ENCODE measurements around the gene SPRYD4. TPM values are rescaled to one million over a fixed set of nuclear protein-coding genes. Genes with fewer than 3 reads are reported as not detected.
A peak's percentile ranks its signal among the peaks of the same experiment; 100 is the strongest.

Gene SPRYD4
- total and polyA plus RNA-seq, 11 donors: 2.1 to 4.7 (median 2.9) TPM

GRCh38 chr12:56479625-56480024, 11.2 kb downstream of the SPRYD4 start:
- no peaks in the 10 kb centered on the region for H3K27me3 ChIP-seq
- no peaks in the 10 kb centered on the region for H3K9me3 ChIP-seq
- TF ChIP-seq, protein P1, sequence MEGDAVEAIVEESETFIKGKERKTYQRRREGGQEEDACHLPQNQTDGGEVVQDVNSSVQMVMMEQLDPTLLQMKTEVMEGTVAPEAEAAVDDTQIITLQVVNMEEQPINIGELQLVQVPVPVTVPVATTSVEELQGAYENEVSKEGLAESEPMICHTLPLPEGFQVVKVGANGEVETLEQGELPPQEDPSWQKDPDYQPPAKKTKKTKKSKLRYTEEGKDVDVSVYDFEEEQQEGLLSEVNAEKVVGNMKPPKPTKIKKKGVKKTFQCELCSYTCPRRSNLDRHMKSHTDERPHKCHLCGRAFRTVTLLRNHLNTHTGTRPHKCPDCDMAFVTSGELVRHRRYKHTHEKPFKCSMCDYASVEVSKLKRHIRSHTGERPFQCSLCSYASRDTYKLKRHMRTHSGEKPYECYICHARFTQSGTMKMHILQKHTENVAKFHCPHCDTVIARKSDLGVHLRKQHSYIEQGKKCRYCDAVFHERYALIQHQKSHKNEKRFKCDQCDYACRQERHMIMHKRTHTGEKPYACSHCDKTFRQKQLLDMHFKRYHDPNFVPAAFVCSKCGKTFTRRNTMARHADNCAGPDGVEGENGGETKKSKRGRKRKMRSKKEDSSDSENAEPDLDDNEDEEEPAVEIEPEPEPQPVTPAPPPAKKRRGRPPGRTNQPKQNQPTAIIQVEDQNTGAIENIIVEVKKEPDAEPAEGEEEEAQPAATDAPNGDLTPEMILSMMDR (IDR thresholded peaks at IDR 0.05): no peak
- no peak for TF ChIP-seq POLR2A (IDR thresholded peaks at IDR 0.05)
- ATAC-seq: no peak
- 90 to 95% (median 93%) methylated on average over 7 of the region's 7 CpGs for WGBS, 4 donors
- peaks cover 0 to 4% (median 0%) of the 10 kb centered on the region in 12 donors for H3K4me1 ChIP-seq
- intact Hi-C loops (cut with DNase I): no loop called here
- no peak overlapping the region for H3K4me3 ChIP-seq
- H3K27ac ChIP-seq: no peak overlapping the region
- no peak for DNase-seq
- no peaks in the 10 kb centered on the region for H3K36me3 ChIP-seq

GRCh38 chr12:56484566-56484965, 16.2 kb downstream of the SPRYD4 start:
- TF ChIP-seq, protein P1 (IDR thresholded peaks at IDR 0.05): no peak
- TF ChIP-seq POLR2A (IDR thresholded peaks at IDR 0.05): no peak
- 83 to 89% (median 87%) methylated on average over 1 of the region's 1 CpG for WGBS, 4 donors
- no peaks in the 10 kb centered on the region for H3K9me3 ChIP-seq
- no peak overlapping the region for H3K4me3 ChIP-seq
- intact Hi-C loops (cut with DNase I): no loop called here
- H3K27ac ChIP-seq: no peak overlapping the region
- ATAC-seq (no peak), DNase-seq (no peak)
- no peaks in the 10 kb centered on the region for H3K36me3 ChIP-seq
- peaks cover 0 to 22% (median 9%) of the 10 kb centered on the region in 12 donors for H3K4me1 ChIP-seq
- peaks cover 0 to 13% (median 0%) of the 10 kb centered on the region in 9 donors for H3K27me3 ChIP-seq

- ATAC-seq: no peak
- H3K4me1 ChIP-seq: peaks cover 0 to 22% (median 9%) of the 10 kb centered on the region in 12 donors
These were observed 18.3 kb downstream of the SPRYD4 start for GRCh38 chr12:56486694-56487093.

GRCh38 chr12:56487448-56488040, 19.2 kb downstream of the SPRYD4 start:
- 6 to 22% (median 7%) methylated on average over 22 to 44 of the region's 44 CpGs for WGBS, 4 donors
- Histone ChIP-seq H3K9me3 (no peaks in the 10 kb centered on the region), H3K27me3 (peaks cover 0 to 25% (median 0%) of the 10 kb centered on the region in 9 donors), H3K27ac (peak overlapping the region in 1 of 12 donors; percentile 18), H3K36me3 (no peaks in the 10 kb centered on the region), H3K4me1 (peaks cover 0 to 22% (median 9%) of the 10 kb centered on the region in 12 donors), H3K4me3 (peak overlapping the region; percentile 21 to 83 (median 66))
- DNase-seq (peak in 3 of 5 donors; percentile 25 to 67 (median 49)), ATAC-seq (peak; percentile 32 to 61 (median 50))
- TF ChIP-seq POLR2A (IDR thresholded peaks at IDR 0.05): no peak
- TF ChIP-seq, protein P1 (IDR thresholded peaks at IDR 0.05): no peak
- intact Hi-C loops (cut with DNase I): no loop called here

More at GRCh38 chr12:56486694-56487093, 18.3 kb downstream of the SPRYD4 start:
- Histone ChIP-seq H3K27ac (no peak overlapping the region), H3K9me3 (no peaks in the 10 kb centered on the region), H3K36me3 (no peaks in the 10 kb centered on the region), H3K27me3 (peaks cover 0 to 25% (median 0%) of the 10 kb centered on the region in 9 donors), H3K4me3 (no peak overlapping the region)
- intact Hi-C loops (cut with DNase I): no loop called here
- DNase-seq: no peak
- WGBS, 4 donors: 78 to 87% (median 85%) methylated on average over 12 of the region's 12 CpGs
- TF ChIP-seq POLR2A (IDR thresholded peaks at IDR 0.05): no peak
- TF ChIP-seq, protein P1 (IDR thresholded peaks at IDR 0.05): no peak

Measured in heart left ventricle (tissue), 16 donors.